ENCODE data around the gene TUBA1C. TPM values are rescaled to one million over a fixed set of nuclear protein-coding genes. Genes with fewer than 3 reads are reported as not detected.
"Not testable (repeated sequence)": the region's sequence is repeated elsewhere in the genome, so short reads cannot be mapped to it uniquely, and the experiment has no call there.

The TUBA1C gene
- 212 and 831 TPM in 2 replicates for total RNA-seq

GRCh38 chr12:49264873-49265792 is at the start of gene TUBA1C:
TSS of gene TUBA1C (plus strand) at chr12:49265082. CDS start at chr12:49265182, 100 bp downstream.
- peak; percentile 98 for DNase-seq (ENCODE audit: low read depth)

GRCh38 chr12:49219417-49220026 is 45.4 kb upstream of the TUBA1C start:
- DNase-seq (ENCODE audit: low read depth), result no peak

GRCh38 chr12:49220972-49221371 is 43.9 kb upstream of the TUBA1C start:
- DNase-seq (ENCODE audit: low read depth), result no peak

- no peak for DNase-seq (ENCODE audit: low read depth)
Observed at GRCh38 chr12:49223122-49223521, 41.8 kb upstream of the TUBA1C start.

- no peak for DNase-seq (ENCODE audit: low read depth)
Observed at GRCh38 chr12:49223590-49224369, 41.1 kb upstream of the TUBA1C start.

GRCh38 chr12:49225576-49226166 is 39.2 kb upstream of the TUBA1C start:
- DNase-seq (ENCODE audit: low read depth), result peak; percentile 45

GRCh38 chr12:49227713-49228112 is 37.2 kb upstream of the TUBA1C start:
- no peak for DNase-seq (ENCODE audit: low read depth)

- DNase-seq (ENCODE audit: low read depth), result no peak
Observed at GRCh38 chr12:49228653-49229052, 36.2 kb upstream of the TUBA1C start.

GRCh38 chr12:49230176-49230804 is 34.6 kb upstream of the TUBA1C start:
- no peak for DNase-seq (ENCODE audit: low read depth)

GRCh38 chr12:49230805-49231194 is 34.1 kb upstream of the TUBA1C start:
- no peak for DNase-seq (ENCODE audit: low read depth)

GRCh38 chr12:49231878-49232655 is 32.8 kb upstream of the TUBA1C start:
- DNase-seq (ENCODE audit: low read depth), result no peak

- no peak for DNase-seq (ENCODE audit: low read depth)
Observed at GRCh38 chr12:49232940-49233841, 31.7 kb upstream of the TUBA1C start.

GRCh38 chr12:49233842-49234526 is 30.9 kb upstream of the TUBA1C start:
- no peak for DNase-seq (ENCODE audit: low read depth)

- no peak for DNase-seq (ENCODE audit: low read depth)
Observed at GRCh38 chr12:49236423-49236822, 28.5 kb upstream of the TUBA1C start.

- no peak for DNase-seq (ENCODE audit: low read depth)
Observed at GRCh38 chr12:49243631-49244030, 21.3 kb upstream of the TUBA1C start.

GRCh38 chr12:49244176-49244575 is 20.7 kb upstream of the TUBA1C start:
- peak; percentile 51 for DNase-seq (ENCODE audit: low read depth)

GRCh38 chr12:49251357-49251756 is 13.5 kb upstream of the TUBA1C start:
- DNase-seq (ENCODE audit: low read depth), result no peak

- peak; percentile 90 for DNase-seq (ENCODE audit: low read depth)
Observed at GRCh38 chr12:49253033-49253623, 11.8 kb upstream of the TUBA1C start.

GRCh38 chr12:49255456-49255855 is 9.4 kb upstream of the TUBA1C start:
- DNase-seq (ENCODE audit: low read depth), result not testable (repeated sequence)

Data from renal cortical epithelial cell (primary cell).